NCI-H748 (cell line): ENCODE data around the gene PTCD2.

Experiments used
- DNase-seq: peaks from one replicate; lab custom pipeline; 2025; ENCODE audit not compliant: unreplicated experiment; lab: John Stamatoyannopoulos, UW

The PTCD2 gene

DNA sequence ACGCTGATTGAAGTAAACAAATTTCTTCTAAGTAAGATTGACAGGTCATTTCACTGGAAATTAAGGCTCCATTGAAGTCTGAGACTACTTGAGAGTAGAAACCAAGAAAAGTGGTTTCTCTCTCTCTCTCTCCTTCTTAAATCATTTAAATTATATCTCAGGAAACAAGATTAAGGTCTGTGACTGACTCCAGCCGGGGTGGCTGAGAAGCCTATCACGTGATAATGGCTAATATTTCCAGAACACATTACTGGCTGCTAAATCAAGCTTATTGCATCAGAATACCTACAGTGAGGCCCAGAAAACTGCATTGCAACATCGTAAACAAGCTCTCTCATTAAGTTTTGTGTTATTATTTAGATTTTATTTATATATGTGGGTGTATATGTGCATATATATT lies 88.4 kb downstream of the PTCD2 start:
- no peak for DNase-seq

DNA sequence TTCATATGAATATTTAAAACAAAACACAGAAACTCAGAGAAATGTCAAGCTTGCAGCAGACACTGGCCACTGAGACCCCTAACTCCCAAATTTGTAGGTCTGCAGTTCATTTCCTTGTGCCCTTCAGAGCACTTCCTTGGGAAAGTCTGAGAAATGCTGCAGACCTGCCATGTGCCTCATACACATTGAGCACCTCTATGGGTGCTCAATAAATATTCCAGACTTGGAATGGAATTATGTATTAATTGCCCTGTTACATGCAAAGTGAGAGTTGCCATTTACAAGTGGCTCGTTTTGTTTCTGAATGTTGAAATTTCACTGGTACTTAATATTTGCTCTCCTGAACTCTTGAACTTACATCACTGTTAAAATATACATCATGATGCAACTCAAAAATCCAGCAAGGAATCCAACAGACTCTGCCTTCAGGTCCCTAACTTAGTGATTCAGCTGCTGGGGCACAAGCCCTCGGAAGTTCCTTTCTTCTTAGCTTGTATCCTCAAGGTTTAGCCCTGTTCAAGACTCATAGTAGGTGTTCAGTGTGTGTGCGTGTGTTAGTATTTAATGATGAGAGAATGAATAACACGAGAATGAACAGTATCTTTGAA lies 90.6 kb downstream of the PTCD2 start:
- no peak for DNase-seq

DNA sequence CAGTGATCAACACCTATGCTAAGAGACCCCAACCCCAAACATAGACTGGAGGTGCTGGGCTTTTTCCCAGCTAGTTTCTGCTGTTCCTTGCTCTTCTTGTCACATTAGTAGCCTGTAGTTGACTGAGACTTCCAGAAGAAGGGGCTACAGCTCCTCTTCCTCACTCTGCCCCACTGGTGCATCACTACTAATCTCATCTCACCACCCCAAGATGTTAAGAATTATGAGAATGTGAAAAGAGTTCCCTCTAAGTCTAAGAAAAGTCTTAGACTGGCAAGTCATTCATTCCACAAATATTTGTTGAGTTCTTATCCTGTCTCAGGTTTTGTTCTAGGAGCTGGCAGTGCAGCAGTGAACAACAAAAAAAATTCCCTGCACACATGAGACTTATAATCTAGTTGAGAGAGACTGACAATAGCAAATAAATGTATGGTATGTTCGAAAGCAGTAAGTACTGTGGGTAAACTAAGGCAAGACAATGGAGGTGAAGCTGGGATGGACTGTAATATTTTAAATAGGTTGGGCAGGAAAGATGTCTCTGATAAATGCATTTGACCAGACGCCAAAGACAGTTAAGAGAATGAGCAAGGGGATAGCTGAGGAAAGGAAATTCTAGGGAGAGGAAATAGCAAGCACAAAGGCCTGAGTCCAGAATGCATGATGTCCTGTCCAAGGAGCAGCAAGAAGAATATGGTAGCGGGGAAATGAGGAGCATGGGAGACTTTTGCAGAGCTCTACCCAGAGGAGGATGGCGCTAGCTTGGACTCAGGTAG lies 92.3 kb downstream of the PTCD2 start:
- DNase-seq, result no peak

DNA sequence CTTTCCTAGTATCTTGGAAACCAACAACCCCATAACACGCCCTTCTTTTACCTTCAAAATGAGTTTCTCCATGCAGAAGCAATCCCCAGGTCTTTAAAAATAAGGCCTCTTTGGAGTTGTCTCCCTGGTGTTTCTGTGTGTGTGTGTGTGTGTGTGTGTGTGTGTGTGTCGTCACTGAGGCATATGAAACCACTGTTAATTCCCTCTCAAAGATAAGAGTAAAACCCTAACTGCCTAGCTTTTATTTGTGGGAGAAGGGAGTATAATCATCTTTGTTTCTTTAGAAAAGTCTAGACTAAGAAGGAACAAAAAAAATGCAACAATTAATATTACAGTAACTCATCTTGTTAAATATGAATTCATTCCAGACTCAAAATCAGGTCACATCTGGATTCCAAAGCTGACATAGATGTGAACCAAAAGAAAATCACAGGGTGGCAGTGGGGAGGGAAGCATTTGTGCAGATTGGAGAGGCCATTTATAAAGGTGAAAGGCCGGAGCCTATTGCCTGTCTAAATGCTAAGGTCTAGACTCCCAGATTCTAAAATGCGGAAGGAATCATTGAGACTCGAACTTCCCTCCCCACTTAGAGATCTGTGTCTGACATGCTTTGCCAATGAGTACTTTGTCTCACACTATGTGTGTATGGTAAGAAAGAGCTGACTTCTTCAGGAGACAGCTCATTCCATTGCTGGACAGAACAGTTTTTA lies 95.6 kb downstream of the PTCD2 start:
- DNase-seq, result no peak

DNA sequence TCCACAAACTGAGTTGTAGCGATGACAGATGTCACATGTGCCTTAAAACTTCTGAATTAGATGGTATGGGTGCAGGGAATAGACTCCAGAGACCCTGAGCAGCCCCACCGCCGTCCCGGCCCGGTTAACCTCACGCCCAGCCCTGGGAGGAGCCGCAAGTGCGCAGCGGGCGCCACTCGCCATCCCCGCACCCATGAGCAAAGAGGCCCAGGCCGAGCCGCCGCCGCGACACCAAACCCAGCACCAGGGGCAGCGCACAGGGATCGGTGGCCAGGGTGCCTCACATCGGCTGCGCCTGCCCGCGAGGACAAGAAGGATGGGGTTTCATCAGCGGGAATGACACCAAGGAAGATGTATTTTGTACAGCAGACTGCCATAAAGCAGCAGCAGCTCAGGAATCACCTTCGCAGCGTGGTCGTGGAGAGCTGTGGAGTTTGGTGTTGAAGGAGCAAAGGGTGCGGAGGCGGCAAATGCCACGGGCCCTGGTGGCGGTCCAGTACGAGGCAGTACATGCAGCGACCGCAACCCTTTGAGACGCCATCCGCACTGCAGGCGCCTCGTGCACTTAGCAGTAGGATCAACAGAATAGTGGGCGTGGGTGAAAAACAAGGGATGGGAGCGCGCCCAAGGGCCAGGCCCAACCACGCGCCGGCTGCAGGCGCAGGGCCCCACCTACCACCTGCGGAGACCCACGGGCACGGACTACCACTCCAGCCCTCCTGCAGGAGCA lies 97.3 kb downstream of the PTCD2 start:
- no peak for DNase-seq
